Lower leg skin (tissue), 3 donors: ENCODE data around the gene ZWINT.

Experiments
- CTCF ChIP-seq, 3 donors: fragments of 450-650 bp; IDR thresholded peaks; one replicate each; pipeline ENCODE4 v1.5.1; 2016; ENCODE audit warnings: antibody characterized with exemption in 3 of 3, mild to moderate bottlenecking in 3 of 3, moderate library complexity in 2 of 3
- POLR2A ChIP-seq, 2 donors: fragments of 450-650 bp; IDR thresholded peaks; one replicate each; pipeline ENCODE4 v1.6.1; 2016 to 2017; ENCODE audit warnings: antibody characterized with exemption in 2 of 2, mild to moderate bottlenecking in 1 of 2, moderate library complexity in 1 of 2

GRCh38 chr10:56383806-56384205 lies 22.7 kb upstream of the ZWINT start:
- TF ChIP-seq CTCF (IDR thresholded peaks at IDR 0.05) = no peak
- TF ChIP-seq POLR2A (IDR thresholded peaks at IDR 0.05) = no peak
